DOHH2 (cell line): Measurements from ENCODE around the gene TRPC4AP.

Experiments used
- H3F3A ChIP-seq: fragments of 200-600 bp; sonication (generic), shearing (Covaris generic); 2 replicates; pipeline ENCODE4 v1.6.0; 2016; ENCODE audit warnings: antibody characterized with exemption, mild to moderate bottlenecking; ENCODE audit not compliant: control insufficient read depth, insufficient read depth
- H3K27ac ChIP-seq: fragments of 200-600 bp; sonication (generic); 2 replicates; pipeline ENCODE4 v1.5.1; 2014; ENCODE audit warnings: low read depth, mild to moderate bottlenecking, low read length, moderate library complexity
- H3K27me3 ChIP-seq: fragments of 200-600 bp; sonication (generic); 2 replicates; pipeline ENCODE4 v1.6.1; 2014; ENCODE audit warnings: mild to moderate bottlenecking, low read length, mixed read lengths; ENCODE audit not compliant: control insufficient read depth
- H3K36me3 ChIP-seq: fragments of 200-600 bp; sonication (generic); 2 replicates; pipeline ENCODE4 v1.6.1; 2014; ENCODE audit warnings: mild to moderate bottlenecking, low read length, moderate library complexity, mixed read lengths; ENCODE audit not compliant: control insufficient read depth
- H3K4me1 ChIP-seq: fragments of 200-600 bp; sonication (generic); 2 replicates; pipeline ENCODE4 v1.6.1; 2014; ENCODE audit warnings: mild to moderate bottlenecking, low read length, mixed read lengths; ENCODE audit not compliant: control insufficient read depth
- H3K4me2 ChIP-seq: fragments of 200-600 bp; sonication (generic); 2 replicates; pipeline ENCODE4 v1.6.0; 2014; ENCODE audit warnings: mild to moderate bottlenecking, low read length, moderate library complexity
- H3K4me3 ChIP-seq: fragments of 200-600 bp; sonication (generic); 2 replicates; pipeline ENCODE4 v1.5.1; 2014; ENCODE audit warnings: mild to moderate bottlenecking, low read length, mixed read lengths
- H3K79me2 ChIP-seq: fragments of 200-600 bp; sonication (generic); 2 replicates; pipeline ENCODE4 v1.6.1; 2014; ENCODE audit warnings: mild to moderate bottlenecking, low read length, mixed read lengths; ENCODE audit not compliant: control insufficient read depth
- H3K9me2 ChIP-seq: fragments of 200-600 bp; sonication (generic); replicated peaks from 2 replicates; pipeline ENCODE4 v1.6.1; 2014; ENCODE audit warnings: mild to moderate bottlenecking, low read length, mixed read lengths; ENCODE audit not compliant: control insufficient read depth
- H3K9me3 ChIP-seq: fragments of 200-600 bp; sonication (generic); 2 replicates; pipeline ENCODE4 v1.6.1; 2014; ENCODE audit warnings: antibody characterized with exemption, low read length, mixed read lengths; ENCODE audit not compliant: control insufficient read depth, insufficient read depth
- H4K20me1 ChIP-seq: fragments of 200-600 bp; sonication (generic); 2 replicates; pipeline ENCODE4 v1.6.0; 2014; ENCODE audit warnings: low read depth, mild to moderate bottlenecking, antibody characterized with exemption, low read length, moderate library complexity; ENCODE audit not compliant: control insufficient read depth, insufficient read depth
- CTCF ChIP-seq: fragments of 200-600 bp; sonication (generic); IDR thresholded peaks from one replicate; pipeline ENCODE4 v1.5.1; 2014; ENCODE audit warnings: antibody characterized with exemption, mild to moderate bottlenecking, low read depth, low read length; ENCODE audit not compliant: poor library complexity, severe bottlenecking
- EZH2phosphoT487 ChIP-seq: fragments of 200-600 bp; sonication (generic); IDR thresholded peaks from 2 replicates; pipeline ENCODE4 v1.6.1; 2017; ENCODE audit warnings: borderline replicate concordance, mild to moderate bottlenecking, antibody characterized with exemption, low read length, moderate library complexity, mixed read lengths

Gene TRPC4AP

DNA sequence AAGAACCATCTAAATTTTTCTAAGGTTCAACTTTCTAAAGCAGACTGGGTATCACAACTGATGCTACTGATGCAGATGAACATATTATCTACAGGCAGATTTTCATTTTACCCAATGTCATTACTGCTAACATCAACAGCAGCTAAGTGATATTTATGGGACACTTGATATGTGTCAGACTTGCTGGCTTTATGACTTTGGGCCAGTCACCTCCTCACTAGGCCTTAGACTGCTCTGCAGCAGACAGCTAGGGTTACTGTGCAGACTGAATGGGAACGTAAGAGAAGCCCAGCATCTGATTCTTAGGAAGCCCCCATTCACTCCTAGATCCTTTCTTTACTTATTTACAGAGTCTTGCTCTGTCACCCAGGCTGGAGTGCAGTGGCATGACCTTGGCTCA is 70.8 kb downstream of the TRPC4AP start:
- Histone ChIP-seq H3F3A (no peaks in the 10 kb centered on the region), H3K4me2 (no peak overlapping the region), H3K9me2 (no peaks in the 10 kb centered on the region), H3K36me3 (peaks cover 20% of the 10 kb centered on the region), H3K4me3 (no peak overlapping the region), H4K20me1 (no peaks in the 10 kb centered on the region; the same call in 1 of the 2 replicates), H3K27ac (no peak overlapping the region), H3K4me1 (no peaks in the 10 kb centered on the region), H3K79me2 (no peaks in the 10 kb centered on the region), H3K27me3 (no peaks in the 10 kb centered on the region), H3K9me3 (no peaks in the 10 kb centered on the region)
- TF ChIP-seq CTCF, result no peak
- no peak for TF ChIP-seq EZH2phosphoT487

- no peaks in the 10 kb centered on the region; the same call in 1 of the 2 replicates for H4K20me1 ChIP-seq
- H3F3A ChIP-seq, result no peaks in the 10 kb centered on the region
- no peak overlapping the region for H3K4me3 ChIP-seq
- no peaks in the 10 kb centered on the region for H3K9me2 ChIP-seq
- peaks cover 25% of the 10 kb centered on the region for H3K36me3 ChIP-seq
- H3K27me3 ChIP-seq, result no peaks in the 10 kb centered on the region
- no peaks in the 10 kb centered on the region for H3K9me3 ChIP-seq
- H3K4me2 ChIP-seq, result no peak overlapping the region
- no peaks in the 10 kb centered on the region for H3K4me1 ChIP-seq
- no peak for TF ChIP-seq CTCF
- no peak for TF ChIP-seq EZH2phosphoT487
- H3K27ac ChIP-seq, result no peak overlapping the region
- H3K79me2 ChIP-seq, result no peaks in the 10 kb centered on the region
Observed at GRCh38 chr20:35021063-35021462, 71.5 kb downstream of the TRPC4AP start.

DNA sequence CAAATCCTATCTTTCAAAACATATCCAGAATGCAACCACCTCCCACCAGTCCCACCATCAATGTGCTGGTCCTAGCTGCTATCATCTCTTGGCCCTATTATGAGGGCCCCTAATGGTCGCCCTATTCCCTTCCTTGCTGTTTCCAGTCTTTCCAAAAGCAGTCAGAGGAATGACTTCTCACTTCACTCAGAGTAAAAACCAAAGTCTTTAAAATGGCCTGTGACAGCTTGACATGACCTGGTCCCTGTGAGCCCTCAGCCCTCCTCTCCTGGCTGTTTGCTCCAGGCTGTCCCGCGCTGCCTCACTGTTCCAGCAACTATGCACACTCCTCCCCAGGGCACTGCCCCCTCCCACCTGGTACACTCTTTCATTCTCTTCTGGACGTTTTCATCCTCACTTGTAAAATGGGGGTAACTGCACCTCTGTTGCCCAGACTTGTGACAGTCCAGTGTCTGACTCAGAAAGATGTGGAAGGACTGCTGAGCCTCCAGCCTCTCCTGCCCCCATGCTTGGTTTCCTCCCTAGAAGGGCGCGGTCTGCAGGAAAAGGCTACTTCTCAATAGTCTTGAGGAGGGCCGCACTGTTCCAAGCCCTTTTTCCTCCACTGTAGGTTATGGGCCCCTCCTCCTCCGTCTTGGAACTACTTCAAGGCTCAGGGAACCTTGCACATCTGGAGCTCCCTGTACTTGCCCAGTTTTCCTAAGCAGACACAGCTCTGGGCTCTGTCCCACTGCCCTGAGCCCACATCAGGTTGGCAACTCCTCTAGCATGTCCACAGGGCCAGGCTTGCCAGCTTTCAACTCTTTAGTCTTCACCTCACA is 72.3 kb downstream of the TRPC4AP start:
- H3K27ac ChIP-seq, result no peak overlapping the region
- peaks cover 32% of the 10 kb centered on the region for H3K36me3 ChIP-seq
- H3K4me1 ChIP-seq, result no peaks in the 10 kb centered on the region
- no peaks in the 10 kb centered on the region for H3K27me3 ChIP-seq
- H3K4me3 ChIP-seq, result no peak overlapping the region
- H4K20me1 ChIP-seq, result no peaks in the 10 kb centered on the region; the same call in 1 of the 2 replicates
- no peaks in the 10 kb centered on the region for H3K79me2 ChIP-seq
- H3K4me2 ChIP-seq, result no peak overlapping the region
- no peak for TF ChIP-seq CTCF
- TF ChIP-seq EZH2phosphoT487, result no peak
- H3F3A ChIP-seq, result no peaks in the 10 kb centered on the region
- no peaks in the 10 kb centered on the region for H3K9me3 ChIP-seq
- H3K9me2 ChIP-seq, result no peaks in the 10 kb centered on the region
